MCF 10A (cell line): ENCODE results near the gene DEPP1. TPM values are rescaled to one million over a fixed set of nuclear protein-coding genes. Genes with fewer than 3 reads are reported as not detected.
A peak's percentile ranks its signal among the peaks of the same experiment; 100 is the strongest.

Experiments
- BruUV-seq: library from RNA; stranded (reverse); fragments of 400-500 nt; replicated peaks from 2 replicates; lab custom pipeline; 2021; lab: Mats Ljungman, UMichigan
- CTCF ChIA-PET: fragments of 300-600 bp; sonication (Branson Sonifier 250); formaldehyde crosslinking; extraction: SDS; loops from one replicate; lab custom pipeline; 2021; ENCODE audit warnings: antibody characterized with exemption, inconsistent platforms; lab: Yijun Ruan, JAX
- POLR2A ChIA-PET: fragments of 300-600, 350-650 bp; sonication (Branson Sonifier 250); formaldehyde crosslinking; extraction: SDS; loops from one replicate; lab custom pipeline; 2020; ENCODE audit warnings: antibody characterized with exemption, inconsistent platforms; lab: Yijun Ruan, JAX
- DNase-seq: peaks from one replicate; pipeline ENCODE4 v3.0.0-alpha.2; 2018; ENCODE audit not compliant: unreplicated experiment
- H3K27ac Mint-ChIP-seq: one replicate; pipeline ENCODE4 v1.8.0; 2022; ENCODE audit warnings: mild to moderate bottlenecking, low read depth, mixed read lengths; ENCODE audit not compliant: unreplicated experiment
- H3K27me3 Mint-ChIP-seq: one replicate; pipeline ENCODE4 v1.8.0; 2022; ENCODE audit warnings: mixed read lengths; ENCODE audit not compliant: insufficient read depth, unreplicated experiment
- H3K36me3 Mint-ChIP-seq: one replicate; pipeline ENCODE4 v1.8.0; 2022; ENCODE audit warnings: mild to moderate bottlenecking, moderate library complexity, mixed read lengths; ENCODE audit not compliant: insufficient read depth, unreplicated experiment
- H3K4me1 Mint-ChIP-seq: one replicate; pipeline ENCODE4 v1.8.0; 2022; ENCODE audit warnings: mixed read lengths; ENCODE audit not compliant: insufficient read depth, unreplicated experiment
- H3K4me3 Mint-ChIP-seq: one replicate; pipeline ENCODE4 v1.8.0; 2022; ENCODE audit warnings: mild to moderate bottlenecking, moderate library complexity, mixed read lengths; ENCODE audit not compliant: unreplicated experiment
- H3K9me3 Mint-ChIP-seq: one replicate; pipeline ENCODE4 v1.8.0; 2022; ENCODE audit warnings: mixed read lengths; ENCODE audit not compliant: unreplicated experiment
- intact Hi-C: fragments of 100-400 bp; cut with micrococcal nuclease; formaldehyde crosslinking; loops from 2 replicates; pipeline ENCODE4 v1.14.1; 2022
- total RNA-seq: library from RNA; stranded (reverse); gene quantifications from 2 replicates; pipeline ENCODE4 v1.2.3, GENCODE V29; 2022
- TF ChIP-seq, protein P1 (sequence below): fragments of 200-600 bp; IDR thresholded peaks from one replicate; pipeline ENCODE4 v1.8.0; 2022; ENCODE audit warnings: antibody characterized with exemption, mild to moderate bottlenecking; ENCODE audit not compliant: unreplicated experiment

Gene DEPP1
- total RNA-seq, 1 experiment from 2014 or later = 0.84 TPM

- H3K27me3 Mint-ChIP-seq = no peaks in the 10 kb centered on the region
- H3K36me3 Mint-ChIP-seq = peaks cover 6% of the 10 kb centered on the region
- intact Hi-C loops = no loop called here
- ChIA-PET POLR2A (interaction anchor here (0.7 kb wide), 1 partner anchor 532 kb away, joined by 3 read pairs; no protein-coding TSS in a partner anchor), CTCF (interaction anchor here (0.8 kb wide), 1 partner anchor 13 kb away, joined by 4 read pairs; no protein-coding TSS in a partner anchor)
- H3K4me3 Mint-ChIP-seq = no peak overlapping the region
- BruUV-seq = no TSS peak
- H3K4me1 Mint-ChIP-seq = peaks cover 30% of the 10 kb centered on the region
- no peak for DNase-seq
- TF ChIP-seq, protein P1, sequence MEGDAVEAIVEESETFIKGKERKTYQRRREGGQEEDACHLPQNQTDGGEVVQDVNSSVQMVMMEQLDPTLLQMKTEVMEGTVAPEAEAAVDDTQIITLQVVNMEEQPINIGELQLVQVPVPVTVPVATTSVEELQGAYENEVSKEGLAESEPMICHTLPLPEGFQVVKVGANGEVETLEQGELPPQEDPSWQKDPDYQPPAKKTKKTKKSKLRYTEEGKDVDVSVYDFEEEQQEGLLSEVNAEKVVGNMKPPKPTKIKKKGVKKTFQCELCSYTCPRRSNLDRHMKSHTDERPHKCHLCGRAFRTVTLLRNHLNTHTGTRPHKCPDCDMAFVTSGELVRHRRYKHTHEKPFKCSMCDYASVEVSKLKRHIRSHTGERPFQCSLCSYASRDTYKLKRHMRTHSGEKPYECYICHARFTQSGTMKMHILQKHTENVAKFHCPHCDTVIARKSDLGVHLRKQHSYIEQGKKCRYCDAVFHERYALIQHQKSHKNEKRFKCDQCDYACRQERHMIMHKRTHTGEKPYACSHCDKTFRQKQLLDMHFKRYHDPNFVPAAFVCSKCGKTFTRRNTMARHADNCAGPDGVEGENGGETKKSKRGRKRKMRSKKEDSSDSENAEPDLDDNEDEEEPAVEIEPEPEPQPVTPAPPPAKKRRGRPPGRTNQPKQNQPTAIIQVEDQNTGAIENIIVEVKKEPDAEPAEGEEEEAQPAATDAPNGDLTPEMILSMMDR = no peak
- H3K27ac Mint-ChIP-seq = no peak overlapping the region
- no peaks in the 10 kb centered on the region for H3K9me3 Mint-ChIP-seq
These were observed 3.9 kb upstream of the DEPP1 start for GRCh38 chr10:44982496-44982895.

DNA sequence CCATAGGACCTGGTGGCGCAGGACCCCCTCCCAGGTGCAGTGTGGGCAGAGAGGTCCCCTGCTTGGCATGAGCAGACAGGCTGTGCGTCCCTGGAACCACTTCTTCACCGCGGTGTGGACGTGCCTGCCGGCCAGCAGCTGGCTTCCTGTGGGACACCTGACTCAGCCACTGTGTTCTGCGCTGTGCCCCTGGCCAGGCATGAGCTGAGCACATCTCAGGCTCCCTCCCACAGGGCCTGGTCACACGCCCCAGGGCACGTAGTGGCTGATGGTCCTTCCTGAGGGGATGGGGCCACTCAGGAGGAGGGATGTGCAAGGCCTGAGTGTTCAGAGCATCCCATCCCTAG lies 3.5 kb upstream of the DEPP1 start:
- Mint-ChIP-seq H3K4me3 (no peak overlapping the region), H3K9me3 (no peaks in the 10 kb centered on the region), H3K36me3 (peaks cover 6% of the 10 kb centered on the region), H3K27me3 (no peaks in the 10 kb centered on the region), H3K27ac (peak overlapping the region; percentile 81), H3K4me1 (peaks cover 32% of the 10 kb centered on the region)
- TF ChIP-seq, protein P1 = no peak
- ChIA-PET POLR2A (no interaction called here), CTCF (interaction anchor here (0.8 kb wide), 1 partner anchor 13 kb away, joined by 4 read pairs; no protein-coding TSS in a partner anchor)
- DNase-seq = peak; percentile 53
- intact Hi-C loops = no loop called here
- no TSS peak for BruUV-seq

DNA sequence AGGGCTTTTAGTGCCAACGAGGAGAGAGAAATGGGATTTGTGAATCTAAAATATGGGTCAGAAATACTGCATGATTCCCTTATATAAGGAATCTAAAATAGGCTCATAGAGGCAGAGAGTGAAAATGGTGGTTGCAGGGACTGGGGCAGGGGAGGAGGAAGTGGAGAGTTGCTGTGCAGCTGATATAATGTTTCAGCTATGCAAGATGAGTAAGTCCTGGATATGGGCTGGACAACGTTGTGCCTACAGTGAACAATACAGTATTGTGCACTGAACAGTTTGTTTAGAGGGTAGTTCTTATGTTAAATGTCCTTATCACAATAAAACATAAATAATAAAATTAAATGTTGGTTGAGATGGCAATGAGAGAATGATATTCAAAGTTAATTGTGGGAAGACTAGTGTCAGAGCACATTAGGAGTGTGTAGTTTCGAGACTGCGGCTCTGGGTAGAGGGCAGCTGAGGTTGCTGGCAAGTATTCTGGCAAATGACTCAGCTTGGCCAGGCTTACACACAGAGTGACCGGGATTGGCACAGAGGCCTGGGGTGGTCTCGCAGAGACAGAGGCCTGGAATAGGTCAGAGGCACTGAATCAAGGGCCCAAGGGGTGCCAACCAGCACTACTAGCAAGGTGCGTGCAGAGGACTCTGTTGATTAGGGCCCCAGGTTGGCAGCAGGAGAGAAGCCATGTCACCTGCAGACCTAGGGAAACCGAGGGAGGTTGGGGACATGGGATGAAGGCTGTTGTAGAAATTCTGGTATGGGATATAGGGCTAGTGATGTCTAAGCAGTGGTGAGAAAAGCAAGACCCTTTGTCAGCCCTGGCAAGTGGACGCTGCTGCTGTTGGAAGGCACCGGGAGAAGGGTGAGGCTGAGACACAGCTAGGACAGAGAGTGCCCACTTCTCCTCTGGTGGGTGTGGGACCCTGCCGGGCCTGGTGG lies 2.8 kb upstream of the DEPP1 start:
- Mint-ChIP-seq H3K4me1 (peaks cover 36% of the 10 kb centered on the region), H3K9me3 (no peaks in the 10 kb centered on the region), H3K27me3 (no peaks in the 10 kb centered on the region), H3K36me3 (peaks cover 6% of the 10 kb centered on the region), H3K27ac (peak overlapping the region; percentile 81), H3K4me3 (peak overlapping the region; percentile 21)
- CTCF ChIA-PET = interaction anchor here (0.7 to 1.9 kb wide), 5 partner anchors 12 to 1194 kb away, joined by 3 to 9 read pairs (median 3); no protein-coding TSS in a partner anchor
- no TSS peak for BruUV-seq
- POLR2A ChIA-PET = interaction anchor here (0.6 to 1.2 kb wide), 4 partner anchors 14 to 458 kb away, joined by 3 to 5 read pairs (median 4); partner anchors contain the start of gene ZNF22
- TF ChIP-seq, protein P1 = no peak
- intact Hi-C loops = loop anchor here (2.0 kb wide), 1 partner anchor 19 kb away; the partner anchor contains the start of gene ZNF22
- peak; percentile 78 for DNase-seq
